Aorta (tissue), 5 donors: Measurements from ENCODE around the gene ARRDC5. TPM values are rescaled to one million over a fixed set of nuclear protein-coding genes. Genes with fewer than 3 reads are reported as not detected.

Experiments
- ATAC-seq: fragments of 200-7000 bp; cut with Tn5 transposase; one replicate; pipeline ENCODE4 v1.9.1; 2022; ENCODE audit warnings: moderate library complexity; ENCODE audit not compliant: low FRiP score
- DNase-seq, 2 donors: peaks; one replicate each; pipeline ENCODE4 v3.0.0-alpha.2; 2020
- H3K27ac ChIP-seq, 2 donors: one replicate each; pipeline ENCODE4 v1.5.1; 2013; ENCODE audit warnings: low read length in 2 of 2, mild to moderate bottlenecking in 2 of 2, moderate library complexity in 2 of 2, control low read depth in 1 of 2, inconsistent platforms in 1 of 2, low read depth in 1 of 2
- H3K27me3 ChIP-seq, 2 donors: one replicate each; pipeline ENCODE4 v1.6.1; 2013; ENCODE audit warnings: control low read depth in 1 of 2, low read length in 1 of 2, mild to moderate bottlenecking in 1 of 2, moderate library complexity in 1 of 2; ENCODE audit not compliant: insufficient read depth in 2 of 2, control insufficient read depth in 1 of 2
- H3K36me3 ChIP-seq, 2 donors: one replicate each; pipeline ENCODE4 v1.6.1; 2013; ENCODE audit warnings: control low read depth in 1 of 2, low read length in 1 of 2, mild to moderate bottlenecking in 1 of 2; ENCODE audit not compliant: insufficient read depth in 2 of 2, control insufficient read depth in 1 of 2
- H3K4me1 ChIP-seq, 2 donors: one replicate each; pipeline ENCODE4 v1.6.1; 2013; ENCODE audit warnings: low read length in 2 of 2, control low read depth in 1 of 2, mild to moderate bottlenecking in 1 of 2, moderate library complexity in 1 of 2; ENCODE audit not compliant: insufficient read depth in 2 of 2, control insufficient read depth in 1 of 2
- H3K4me3 ChIP-seq, 2 donors: one replicate each; pipeline ENCODE4 v1.5.1; 2013; ENCODE audit warnings: low read length in 2 of 2, control low read depth in 1 of 2, mild to moderate bottlenecking in 1 of 2
- H3K9me3 ChIP-seq: one replicate; pipeline ENCODE4 v1.6.1; 2013; ENCODE audit warnings: mild to moderate bottlenecking, low read length; ENCODE audit not compliant: control insufficient read depth
- WGBS, 2 donors: extraction: QIAGEN DNeasy Blood & Tissue Kit; methylation state at CpG; one replicate each; pipeline ENCODE4 v1.1.7; 2013; 5-methylcytosine and 5-hydroxymethylcytosine counted together
- intact Hi-C, 2 donors: fragments of 100-400 bp; cut with DNase I; formaldehyde crosslinking; loops; one replicate each; pipeline versions ENCODE4 v1.14.2 to v1.15.0; 2022
- polyA plus RNA-seq, 2 donors: library from polyadenylated mRNA; stranded (reverse); fragments of 200-250 nt; gene quantifications; one replicate each; pipeline ENCODE4 v1.2.3, GENCODE V29; 2013
- total RNA-seq, 2 donors: library from RNA; stranded (reverse); fragmentation: NEBNext Ultra II Directional; extraction: Animal tissue kit (Norgen Biotek cat#: 25700); gene quantifications; one replicate each; pipeline ENCODE4 v1.2.1, GENCODE V29; 2021
- donor health status: healthy with polysubstance abuse.
- donor health status: Bipolar disorder and iron deficiency.
- donor health status: DM: no; HTN: no; CAD: no.
- donor health status: DM: no; HTN: no; CAD: no.
- donor health status: DM: yes; HTN: yes; CAD: no.

The ARRDC5 gene
- total and polyA plus RNA-seq, 4 donors = 0.36 to 0.90 TPM; not detected in 2

- no peaks in the 10 kb centered on the region for H3K4me1 ChIP-seq
- no peaks in the 10 kb centered on the region for H3K9me3 ChIP-seq
- H3K4me3 ChIP-seq = no peak overlapping the region
- WGBS, 2 donors = 98 to 99% methylated on average over 26 to 32 of the region's 32 CpGs
- intact Hi-C loops = no loop called here
- no peak for DNase-seq
- H3K27ac ChIP-seq = no peak overlapping the region
- H3K36me3 ChIP-seq = no peaks in the 10 kb centered on the region
- ATAC-seq = no peak
- no peaks in the 10 kb centered on the region for H3K27me3 ChIP-seq
These were observed 30.0 kb upstream of the ARRDC5 start for GRCh38 chr19:4932711-4933110.

- DNase-seq (no peak), ATAC-seq (no peak)
- Histone ChIP-seq H3K27me3 (no peaks in the 10 kb centered on the region), H3K36me3 (no peaks in the 10 kb centered on the region), H3K4me3 (no peak overlapping the region), H3K9me3 (no peaks in the 10 kb centered on the region), H3K4me1 (no peaks in the 10 kb centered on the region), H3K27ac (no peak overlapping the region)
- intact Hi-C loops = no loop called here
- WGBS, 2 donors = 95 to 97% methylated on average over 28 of the region's 28 CpGs
These were observed 28.0 kb upstream of the ARRDC5 start for GRCh38 chr19:4930664-4931063.

- Histone ChIP-seq H3K36me3 (no peaks in the 10 kb centered on the region), H3K27me3 (no peaks in the 10 kb centered on the region), H3K27ac (no peak overlapping the region), H3K9me3 (no peaks in the 10 kb centered on the region), H3K4me1 (no peaks in the 10 kb centered on the region), H3K4me3 (no peak overlapping the region)
- intact Hi-C loops = no loop called here
- 94 to 95% methylated on average over 22 of the region's 22 CpGs for WGBS, 2 donors
- no peak for ATAC-seq
- no peak for DNase-seq
These were observed 26.5 kb upstream of the ARRDC5 start for GRCh38 chr19:4929186-4929585.

- WGBS, 2 donors = 95 to 97% methylated on average over 21 of the region's 21 CpGs
- H3K4me3 ChIP-seq = no peak overlapping the region
- ATAC-seq = no peak
- no peak overlapping the region for H3K27ac ChIP-seq
- intact Hi-C loops = no loop called here
- H3K36me3 ChIP-seq = no peaks in the 10 kb centered on the region
- H3K4me1 ChIP-seq = no peaks in the 10 kb centered on the region
- H3K27me3 ChIP-seq = no peaks in the 10 kb centered on the region
- no peak for DNase-seq
- H3K9me3 ChIP-seq = no peaks in the 10 kb centered on the region
These were observed 20.6 kb upstream of the ARRDC5 start for GRCh38 chr19:4923276-4923747.

- intact Hi-C loops = no loop called here
- ATAC-seq = no peak
- H3K36me3 ChIP-seq = no peaks in the 10 kb centered on the region
- no peak for DNase-seq
- no peak overlapping the region for H3K27ac ChIP-seq
- 88 to 90% methylated on average over 22 of the region's 22 CpGs for WGBS, 2 donors
- H3K4me1 ChIP-seq = no peaks in the 10 kb centered on the region
- H3K9me3 ChIP-seq = no peaks in the 10 kb centered on the region
- no peak overlapping the region for H3K4me3 ChIP-seq
- no peaks in the 10 kb centered on the region for H3K27me3 ChIP-seq
These were observed 20.0 kb upstream of the ARRDC5 start for GRCh38 chr19:4922530-4923275.

- Histone ChIP-seq H3K4me3 (no peak overlapping the region), H3K36me3 (no peaks in the 10 kb centered on the region), H3K27me3 (no peaks in the 10 kb centered on the region), H3K27ac (no peak overlapping the region), H3K9me3 (no peaks in the 10 kb centered on the region), H3K4me1 (no peaks in the 10 kb centered on the region)
- peak in 1 of 2 donors; percentile 63 for DNase-seq
- 94 to 96% methylated on average over 41 of the region's 41 CpGs for WGBS, 2 donors
- intact Hi-C loops = no loop called here
- no peak for ATAC-seq
These were observed 13.8 kb upstream of the ARRDC5 start for GRCh38 chr19:4916292-4917082.

- intact Hi-C loops = loop anchor here (5.0 kb wide), 3 partner anchors 52 to 117 kb away; partner anchors contain the start of gene KDM4B (in 1 of the 2)
- H3K36me3 ChIP-seq = no peaks in the 10 kb centered on the region
- H3K9me3 ChIP-seq = no peaks in the 10 kb centered on the region
- no peak for ATAC-seq
- no peak overlapping the region for H3K27ac ChIP-seq
- no peak overlapping the region for H3K4me3 ChIP-seq
- H3K27me3 ChIP-seq = no peaks in the 10 kb centered on the region
- WGBS, 2 donors = 83 to 88% methylated on average over 23 of the region's 23 CpGs
- peak in 1 of 2 donors; percentile 76 for DNase-seq
- no peaks in the 10 kb centered on the region for H3K4me1 ChIP-seq
These were observed 12.2 kb upstream of the ARRDC5 start for GRCh38 chr19:4914736-4915501.

GRCh38 chr19:4913996-4914735 lies 11.5 kb upstream of the ARRDC5 start:
- Histone ChIP-seq H3K4me3 (no peak overlapping the region), H3K9me3 (no peaks in the 10 kb centered on the region), H3K4me1 (no peaks in the 10 kb centered on the region), H3K27ac (no peak overlapping the region), H3K36me3 (no peaks in the 10 kb centered on the region), H3K27me3 (no peaks in the 10 kb centered on the region)
- ATAC-seq (no peak), DNase-seq (peak in 1 of 2 donors; percentile 69)
- 89% methylated on average over 24 of the region's 24 CpGs for WGBS, 2 donors
- intact Hi-C loops = loop anchor here (5.0 kb wide), 3 partner anchors 53 to 118 kb away; partner anchors contain the start of gene KDM4B (in 1 of the 2)
